Lower leg skin (tissue), 3 donors: Measurements from ENCODE around the gene LHFPL2.

ENCODE experiments used
- CTCF ChIP-seq, 3 donors: fragments of 450-650 bp; IDR thresholded peaks; one replicate each; pipeline ENCODE4 v1.5.1; 2016; ENCODE audit warnings: antibody characterized with exemption in 3 of 3, mild to moderate bottlenecking in 3 of 3, moderate library complexity in 2 of 3
- POLR2A ChIP-seq, 2 donors: fragments of 450-650 bp; IDR thresholded peaks; one replicate each; pipeline ENCODE4 v1.6.1; 2016 to 2017; ENCODE audit warnings: antibody characterized with exemption in 2 of 2, mild to moderate bottlenecking in 1 of 2, moderate library complexity in 1 of 2

- TF ChIP-seq CTCF (IDR thresholded peaks at IDR 0.05) (no peak), POLR2A (IDR thresholded peaks at IDR 0.05) (no peak)
These were observed 132.9 kb downstream of the LHFPL2 start for GRCh38 chr5:78515670-78516069.
